Measurements from ENCODE around the gene PYGM. TPM values are rescaled to one million over a fixed set of nuclear protein-coding genes. Genes with fewer than 3 reads are reported as not detected.

Gene PYGM
- total and polyA plus RNA-seq, 2 experiments from 2014 or later, result 1.5 to 3.9 TPM

- H2AFZ ChIP-seq, result no peak overlapping the region
- Mint-ChIP-seq H3K36me3 (ENCODE audit: low read depth) (peaks cover 1% of the 10 kb centered on the region), H3K27me3 (ENCODE audit: insufficient read depth, low read depth, poor library complexity) (peaks cover 4% of the 10 kb centered on the region), H3K4me3 (no peak overlapping the region), H3K9me3 (no peaks in the 10 kb centered on the region), H3K4me1 (peaks cover 11% of the 10 kb centered on the region), H3K27ac (no peak overlapping the region)
- H3F3A ChIP-seq (replicated peaks; ENCODE audit: low read depth), result peaks cover 8% of the 10 kb centered on the region; the same call in 1 of the 2 replicates
- H3K27ac ChIP-seq (ENCODE audit: low read depth), result no peak overlapping the region
- no peak overlapping the region for H3K4me3 ChIP-seq
- H3K4me1 ChIP-seq (ENCODE audit: insufficient read depth), result peaks cover 4% of the 10 kb centered on the region; the same call in 1 of the 2 replicates
- TF ChIP-seq CREB1 (CRISPR knock-in tag; IDR thresholded peaks at IDR 0.05; ENCODE audit: low read depth), result no peak
- no peak for TF ChIP-seq REST (IDR thresholded peaks at IDR 0.05; ENCODE audit: unreplicated experiment)
- TF ChIP-seq ZNF114 (CRISPR knock-in tag; IDR thresholded peaks at IDR 0.05), result no peak
- TF ChIP-seq ZNF331 (CRISPR knock-in tag; IDR thresholded peaks at IDR 0.05; ENCODE audit: low read depth), result no peak
- TF ChIP-seq STAT1 (IDR thresholded peaks at IDR 0.05; ENCODE audit: unreplicated experiment), result no peak
- no peak for TF ChIP-seq EZH2phosphoT487 (IDR thresholded peaks at IDR 0.05; ENCODE audit: unreplicated experiment)
- no peak for TF ChIP-seq NANOG (IDR thresholded peaks at IDR 0.05; ENCODE audit: borderline replicate concordance)
- no peak for TF ChIP-seq ZNF462 (CRISPR knock-in tag; IDR thresholded peaks at IDR 0.05)
- no peak for TF ChIP-seq POLR2AphosphoS5 (IDR thresholded peaks at IDR 0.05; ENCODE audit: low read depth)
- no peak for TF ChIP-seq JUNB (IDR thresholded peaks at IDR 0.05; ENCODE audit: unreplicated experiment)
- TF ChIP-seq ETS1 (IDR thresholded peaks at IDR 0.05), result no peak
- TF ChIP-seq EZH2 (IDR thresholded peaks at IDR 0.05; ENCODE audit: low read depth, unreplicated experiment), result no peak
- TF ChIP-seq CTCF (conservative IDR thresholded peaks at IDR 0.05; ENCODE audit: low read depth in 2 of 2), result no peak
- H3K79me2 ChIP-seq (replicated peaks; ENCODE audit: insufficient read depth), result no peaks in the 10 kb centered on the region
- no peak for ATAC-seq
- no peaks in the 10 kb centered on the region for H3K36me3 ChIP-seq (ENCODE audit: insufficient read depth)
- H3K9me2 ChIP-seq (ENCODE audit: insufficient read depth), result no peaks in the 10 kb centered on the region
- no peaks in the 10 kb centered on the region for H3K27me3 ChIP-seq (ENCODE audit: insufficient read depth)
- no peaks in the 10 kb centered on the region for H4K20me1 ChIP-seq (replicated peaks; ENCODE audit: insufficient read depth)
- no peak for DNase-seq (ENCODE audit: low spot score)
- H3K4me2 ChIP-seq, result no peak overlapping the region
These were observed 40.8 kb upstream of the PYGM start for GRCh38 chr11:64800303-64801157.

All from GM23338 (cell line).